Measurements from ENCODE around the gene PPP1R12B.

DNA sequence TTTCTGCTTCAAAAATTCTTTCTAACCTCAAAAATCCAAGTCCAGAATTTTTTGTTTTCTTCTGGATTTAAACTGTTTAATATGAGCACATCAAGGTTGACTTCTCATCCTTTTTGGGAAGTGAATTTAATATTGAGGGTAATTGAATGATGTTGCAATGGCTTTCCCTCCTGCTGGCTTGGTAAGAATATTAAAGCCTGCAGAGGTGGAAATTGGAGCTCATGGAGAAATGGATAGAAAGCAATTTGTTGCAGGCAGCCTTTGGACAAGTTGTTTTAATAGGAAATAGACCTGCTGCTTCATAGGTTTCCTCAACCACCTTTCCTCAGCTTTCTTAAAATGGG, 237.1 kb downstream of the PPP1R12B start:
- TF ChIP-seq, protein P1, sequence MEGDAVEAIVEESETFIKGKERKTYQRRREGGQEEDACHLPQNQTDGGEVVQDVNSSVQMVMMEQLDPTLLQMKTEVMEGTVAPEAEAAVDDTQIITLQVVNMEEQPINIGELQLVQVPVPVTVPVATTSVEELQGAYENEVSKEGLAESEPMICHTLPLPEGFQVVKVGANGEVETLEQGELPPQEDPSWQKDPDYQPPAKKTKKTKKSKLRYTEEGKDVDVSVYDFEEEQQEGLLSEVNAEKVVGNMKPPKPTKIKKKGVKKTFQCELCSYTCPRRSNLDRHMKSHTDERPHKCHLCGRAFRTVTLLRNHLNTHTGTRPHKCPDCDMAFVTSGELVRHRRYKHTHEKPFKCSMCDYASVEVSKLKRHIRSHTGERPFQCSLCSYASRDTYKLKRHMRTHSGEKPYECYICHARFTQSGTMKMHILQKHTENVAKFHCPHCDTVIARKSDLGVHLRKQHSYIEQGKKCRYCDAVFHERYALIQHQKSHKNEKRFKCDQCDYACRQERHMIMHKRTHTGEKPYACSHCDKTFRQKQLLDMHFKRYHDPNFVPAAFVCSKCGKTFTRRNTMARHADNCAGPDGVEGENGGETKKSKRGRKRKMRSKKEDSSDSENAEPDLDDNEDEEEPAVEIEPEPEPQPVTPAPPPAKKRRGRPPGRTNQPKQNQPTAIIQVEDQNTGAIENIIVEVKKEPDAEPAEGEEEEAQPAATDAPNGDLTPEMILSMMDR (IDR thresholded peaks at IDR 0.05) = no peak
- TF ChIP-seq POLR2A (IDR thresholded peaks at IDR 0.05) = no peak
